Dedifferentiated amniotic fluid mesenchymal stem cell (primary cell): ENCODE data around the gene SCGB1A1.

Source experiments
- DNase-seq: peaks from one replicate; pipeline ENCODE4 v3.0.0-alpha.2; 2016; ENCODE audit errors: extremely low spot score

The SCGB1A1 gene

GRCh38 chr11:62420882-62421281 is 2.0 kb downstream of the SCGB1A1 start:
- DNase-seq: no peak

DNA sequence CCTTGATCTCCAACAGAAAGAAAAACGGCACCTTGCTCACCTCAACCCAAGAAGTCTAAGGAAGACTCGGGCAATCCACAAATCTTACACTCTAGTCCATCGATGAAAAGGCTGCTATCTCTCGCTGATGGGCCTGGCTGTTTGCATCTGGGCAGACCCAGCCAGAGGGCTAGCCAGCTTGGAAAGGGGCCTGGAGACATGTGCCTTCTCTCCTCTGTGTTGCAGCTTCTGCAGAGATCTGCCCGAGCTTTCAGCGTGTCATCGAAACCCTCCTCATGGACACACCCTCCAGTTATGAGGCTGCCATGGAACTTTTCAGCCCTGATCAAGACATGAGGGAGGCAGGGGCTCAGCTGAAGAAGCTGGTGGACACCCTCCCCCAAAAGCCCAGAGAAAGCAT is 3.2 kb downstream of the SCGB1A1 start:
- DNase-seq: no peak

DNA sequence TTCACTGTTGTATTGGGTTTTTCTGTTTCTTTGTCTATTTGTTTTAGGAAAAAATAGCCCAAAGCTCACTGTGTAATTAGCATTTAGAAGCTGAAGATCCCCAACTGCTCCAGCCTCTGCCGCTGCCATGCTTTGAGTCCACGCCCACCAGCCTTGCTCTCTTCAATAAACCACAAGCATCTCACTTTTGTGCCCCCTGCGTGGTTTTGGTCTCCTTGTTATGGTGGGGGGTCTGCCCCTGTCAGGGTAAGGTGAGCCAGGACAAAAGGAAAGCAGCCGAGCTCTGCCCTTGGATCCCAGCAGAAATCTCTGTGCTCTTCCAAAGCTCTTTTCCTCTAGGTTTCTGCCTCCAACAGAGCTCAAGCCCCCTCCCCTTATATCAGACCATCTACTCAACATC is 4.2 kb downstream of the SCGB1A1 start:
- no peak for DNase-seq

- DNase-seq: no peak
These were observed 8.9 kb downstream of the SCGB1A1 start for GRCh38 chr11:62427630-62428233.

- no peak for DNase-seq
These were observed 10.2 kb downstream of the SCGB1A1 start for GRCh38 chr11:62428871-62429560.

GRCh38 chr11:62430425-62430824 is 11.6 kb downstream of the SCGB1A1 start:
- DNase-seq: no peak

DNA sequence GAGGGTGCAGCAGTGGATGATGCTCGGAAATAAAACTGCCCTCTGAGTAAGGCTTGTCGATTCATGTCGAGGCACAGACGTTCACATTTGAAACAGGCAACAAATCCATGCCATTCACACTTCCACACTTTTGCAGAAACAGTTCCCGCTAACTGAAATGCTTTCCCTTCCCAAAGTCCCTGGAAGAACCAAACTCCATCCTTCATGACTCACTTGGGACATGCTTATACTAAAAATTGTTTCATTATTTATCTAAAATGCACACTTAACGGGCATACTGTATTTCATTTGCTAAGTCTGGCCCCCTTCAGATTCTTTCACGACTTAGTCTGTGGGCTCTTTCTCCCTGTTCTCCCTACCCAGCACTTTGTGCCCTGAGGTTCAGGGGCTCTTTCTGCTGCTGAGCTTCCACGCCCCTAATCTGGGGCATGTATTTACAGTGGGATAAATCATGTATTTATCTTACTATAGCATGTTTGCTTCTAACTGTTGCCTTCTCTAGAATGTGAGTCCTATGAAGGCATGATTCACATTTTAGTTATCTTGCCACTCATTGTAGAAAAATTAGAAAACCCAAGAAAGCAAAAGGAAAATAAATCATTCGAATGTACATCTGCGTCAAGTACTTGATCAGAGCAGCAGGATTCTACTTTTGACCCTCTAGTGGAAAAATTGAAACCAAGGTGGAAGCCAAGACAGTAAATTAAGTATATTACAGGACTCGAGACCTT is 12.5 kb downstream of the SCGB1A1 start:
- peak; percentile 72 for DNase-seq

DNA sequence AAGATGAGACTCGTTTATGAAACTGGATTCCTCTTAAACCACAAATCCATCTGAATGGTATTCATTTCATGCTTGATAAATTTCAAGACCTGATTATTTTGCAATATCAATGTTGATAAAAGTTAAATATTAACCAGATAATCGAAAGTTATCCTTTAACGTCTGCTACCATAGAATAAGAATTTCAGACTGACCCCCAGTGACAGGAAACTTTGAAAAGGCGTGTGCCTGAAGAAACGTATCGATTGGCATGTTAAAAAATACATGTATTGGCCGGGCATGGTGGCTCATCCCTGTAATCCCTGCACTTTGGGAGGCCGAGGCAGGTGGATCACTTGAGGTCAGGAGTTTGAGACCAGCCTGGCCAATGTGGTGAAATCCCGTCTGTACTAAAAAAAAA is 13.9 kb downstream of the SCGB1A1 start:
- DNase-seq: no peak

- DNase-seq: no peak
These were observed 14.5 kb downstream of the SCGB1A1 start for GRCh38 chr11:62433141-62433903.

DNA sequence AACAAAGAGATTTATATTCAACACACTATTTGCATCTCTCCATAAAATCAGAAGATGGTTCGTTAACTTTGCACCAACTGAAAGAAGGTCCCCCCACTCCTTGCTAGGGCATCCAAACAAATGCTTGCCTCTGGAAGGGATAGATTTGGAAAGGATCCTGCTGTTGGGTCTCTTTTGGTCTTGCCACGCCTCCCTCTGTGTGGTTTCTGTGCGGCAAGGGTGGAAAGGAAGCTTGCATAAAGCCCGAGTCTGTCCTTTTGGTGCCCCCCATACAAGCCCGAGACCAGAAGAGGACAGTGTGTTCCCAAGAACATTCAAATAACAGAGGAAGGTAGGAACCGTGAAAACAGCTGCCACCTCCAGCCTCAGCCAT is 15.1 kb downstream of the SCGB1A1 start:
- DNase-seq: no peak

GRCh38 chr11:62435846-62436660 is 17.2 kb downstream of the SCGB1A1 start:
- no peak for DNase-seq

GRCh38 chr11:62437616-62438015 is 18.8 kb downstream of the SCGB1A1 start:
- no peak for DNase-seq

DNA sequence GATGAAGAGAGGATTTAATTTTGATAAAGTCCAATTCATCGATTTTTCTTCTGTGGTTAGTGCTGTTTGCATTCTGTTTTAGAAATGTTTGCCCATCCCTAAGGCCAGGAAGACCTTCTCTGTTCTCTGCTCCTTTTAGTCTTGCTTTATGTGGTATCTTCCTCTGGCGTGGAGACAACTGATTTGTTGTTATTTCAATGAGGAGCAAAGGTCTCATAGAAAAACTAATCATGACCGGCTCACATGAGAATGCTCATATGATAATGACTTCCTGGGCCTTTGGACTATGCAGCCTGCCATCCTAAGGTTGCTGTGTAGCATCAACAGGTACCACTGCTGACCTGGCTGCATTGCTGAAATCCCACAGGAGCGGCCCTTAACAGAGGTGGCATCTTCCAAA is 19.8 kb downstream of the SCGB1A1 start:
- no peak for DNase-seq

DNA sequence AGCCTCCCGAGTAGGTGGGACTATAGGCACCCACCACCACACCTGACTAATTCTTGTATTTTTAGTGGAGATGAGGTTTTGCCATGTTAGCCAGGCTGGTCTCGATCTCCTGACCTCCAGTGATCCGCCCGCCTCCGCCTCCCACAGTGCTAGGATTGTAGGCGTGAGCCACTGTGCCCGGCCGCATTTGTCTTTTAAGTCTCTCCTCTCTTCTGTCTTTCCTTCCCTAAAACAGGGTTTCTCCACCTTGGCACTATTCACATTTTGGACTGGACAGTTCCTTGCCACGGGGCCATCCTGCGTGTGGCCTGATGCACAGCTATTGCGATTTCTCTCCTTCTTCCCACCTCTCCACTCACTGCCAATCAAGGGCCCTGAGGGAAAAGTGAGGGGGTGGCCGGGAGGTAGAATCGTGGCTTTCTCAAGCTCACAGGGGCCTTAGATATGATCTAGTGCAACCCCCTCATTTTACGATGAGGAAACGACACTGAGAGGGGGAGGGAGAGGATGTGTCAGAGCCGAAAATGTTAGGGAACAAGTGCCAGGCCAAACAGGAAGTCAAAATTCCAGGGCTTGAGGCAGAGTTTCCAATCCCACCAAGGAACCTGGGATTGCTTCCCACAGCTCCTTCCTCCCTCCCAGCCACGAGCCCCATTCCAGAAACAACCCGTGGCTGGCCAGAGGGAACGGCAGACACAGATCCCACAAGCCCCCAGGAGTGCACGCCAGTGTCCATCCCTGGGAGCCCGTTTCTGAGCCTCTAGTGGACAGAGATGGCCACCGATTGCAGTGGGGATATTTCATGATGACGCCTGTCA is 21.2 kb downstream of the SCGB1A1 start:
- peak; percentile 15 for DNase-seq

- no peak for DNase-seq
These were observed 24.8 kb downstream of the SCGB1A1 start for GRCh38 chr11:62443390-62444235.

- no peak for DNase-seq
These were observed 25.5 kb downstream of the SCGB1A1 start for GRCh38 chr11:62444236-62444833.

GRCh38 chr11:62444835-62445234 is 26.0 kb downstream of the SCGB1A1 start:
- no peak for DNase-seq

DNA sequence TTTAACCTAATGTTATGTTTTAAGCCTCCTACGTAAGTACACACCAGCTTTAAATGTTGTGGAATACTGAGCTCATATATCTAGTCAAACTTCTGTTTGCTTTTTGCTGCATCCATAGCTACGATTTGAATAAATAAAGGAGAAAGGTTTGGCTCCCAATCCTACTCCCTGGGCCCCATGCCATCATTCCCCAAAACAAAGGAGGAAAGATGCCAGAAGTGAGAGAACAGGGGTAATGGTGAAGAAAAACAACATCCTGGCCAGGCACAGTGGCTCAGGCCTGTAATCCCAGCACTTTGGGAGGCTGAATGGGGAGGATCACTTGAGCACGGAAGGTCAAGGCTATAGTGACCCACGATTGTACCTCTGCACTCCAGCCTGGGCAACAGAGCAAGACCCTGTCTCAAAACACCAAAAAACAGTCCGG is 26.5 kb downstream of the SCGB1A1 start:
- peak; percentile 19 for DNase-seq

DNA sequence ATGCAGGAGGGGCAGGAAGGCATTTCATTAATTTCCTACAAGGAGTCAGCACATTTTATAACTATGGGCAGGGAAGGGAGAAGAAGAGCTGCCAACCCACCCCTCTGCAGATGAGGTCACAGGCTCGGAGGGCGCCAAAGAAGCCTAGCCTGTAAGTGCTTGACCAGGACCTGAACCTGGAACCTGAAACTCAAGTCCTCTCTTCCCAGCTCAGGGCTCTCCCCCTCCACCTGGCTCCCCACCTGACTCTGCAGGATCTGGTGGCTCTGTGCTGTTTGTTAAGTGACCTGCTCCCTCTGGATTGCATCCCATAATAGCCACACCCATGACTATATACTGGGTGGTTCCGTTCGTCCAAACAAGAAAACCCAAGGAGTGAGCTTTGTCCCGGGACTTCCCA is 27.3 kb downstream of the SCGB1A1 start:
- no peak for DNase-seq
